ENCODE results near the gene PSMD3.

Gene PSMD3

GRCh38 chr17:40018211-40019121 is 37.9 kb downstream of the PSMD3 start:
- H3K27ac ChIP-seq, result no peak overlapping the region
- no peak overlapping the region for H3K4me3 ChIP-seq (IDR thresholded peaks at IDR 0.05; ENCODE audit: insufficient read depth, low read depth, low read length)
- no peak overlapping the region for H3K4me2 ChIP-seq

GRCh38 chr17:40019140-40019991 is 38.8 kb downstream of the PSMD3 start:
- no peaks in the 10 kb centered on the region for H3K36me3 ChIP-seq (ENCODE audit: insufficient read depth)
- no peak overlapping the region for H3K27ac ChIP-seq
- TF ChIP-seq CTCF (conservative IDR thresholded peaks at IDR 0.05; ENCODE audit: low read depth, low read length), result no peak
- no peak overlapping the region for H3K9ac ChIP-seq
- H3K4me2 ChIP-seq, result no peak overlapping the region
- H3K79me2 ChIP-seq (ENCODE audit: insufficient read depth, low read depth), result no peaks in the 10 kb centered on the region
- no peak overlapping the region for H2AFZ ChIP-seq (ENCODE audit: low read depth)
- no peaks in the 10 kb centered on the region for H4K20me1 ChIP-seq (ENCODE audit: insufficient read depth)
- no peaks in the 10 kb centered on the region for H3K27me3 ChIP-seq (ENCODE audit: insufficient read depth, low read depth)
- H3K4me3 ChIP-seq (IDR thresholded peaks at IDR 0.05; ENCODE audit: insufficient read depth, low read depth, low read length), result no peak overlapping the region
- H3K4me1 ChIP-seq (ENCODE audit: low read depth, poor library complexity, severe bottlenecking), result no peaks in the 10 kb centered on the region

More at GRCh38 chr17:40018211-40019121, 37.9 kb downstream of the PSMD3 start:
- no peak overlapping the region for H2AFZ ChIP-seq (ENCODE audit: low read depth)
- H3K27me3 ChIP-seq (ENCODE audit: insufficient read depth, low read depth), result no peaks in the 10 kb centered on the region
- no peak overlapping the region for H3K9ac ChIP-seq
- H3K4me1 ChIP-seq (ENCODE audit: low read depth, poor library complexity, severe bottlenecking), result peaks cover 2% of the 10 kb centered on the region
- no peak for TF ChIP-seq CTCF (conservative IDR thresholded peaks at IDR 0.05; ENCODE audit: low read depth, low read length)
- H4K20me1 ChIP-seq (ENCODE audit: insufficient read depth), result no peaks in the 10 kb centered on the region
- H3K36me3 ChIP-seq (ENCODE audit: insufficient read depth), result no peaks in the 10 kb centered on the region
- no peaks in the 10 kb centered on the region for H3K79me2 ChIP-seq (ENCODE audit: insufficient read depth, low read depth)

GRCh38 chr17:40020146-40020545 is 39.5 kb downstream of the PSMD3 start:
- no peaks in the 10 kb centered on the region for H3K79me2 ChIP-seq (ENCODE audit: insufficient read depth, low read depth)
- H2AFZ ChIP-seq (ENCODE audit: low read depth), result no peak overlapping the region
- no peaks in the 10 kb centered on the region for H4K20me1 ChIP-seq (ENCODE audit: insufficient read depth)
- no peaks in the 10 kb centered on the region for H3K4me1 ChIP-seq (ENCODE audit: low read depth, poor library complexity, severe bottlenecking)
- no peaks in the 10 kb centered on the region for H3K36me3 ChIP-seq (ENCODE audit: insufficient read depth)
- no peak overlapping the region for H3K4me2 ChIP-seq
- no peak for TF ChIP-seq CTCF (conservative IDR thresholded peaks at IDR 0.05; ENCODE audit: low read depth, low read length)
- H3K4me3 ChIP-seq (IDR thresholded peaks at IDR 0.05; ENCODE audit: insufficient read depth, low read depth, low read length), result no peak overlapping the region
- H3K9ac ChIP-seq, result no peak overlapping the region
- H3K27me3 ChIP-seq (ENCODE audit: insufficient read depth, low read depth), result no peaks in the 10 kb centered on the region
- no peak overlapping the region for H3K27ac ChIP-seq

- H3K79me2 ChIP-seq (ENCODE audit: insufficient read depth, low read depth), result no peaks in the 10 kb centered on the region
- H4K20me1 ChIP-seq (ENCODE audit: insufficient read depth), result no peaks in the 10 kb centered on the region
- H3K4me3 ChIP-seq (IDR thresholded peaks at IDR 0.05; ENCODE audit: insufficient read depth, low read depth, low read length), result no peak overlapping the region
- no peak for TF ChIP-seq CTCF (conservative IDR thresholded peaks at IDR 0.05; ENCODE audit: low read depth, low read length)
- peaks cover under 1% of the 10 kb centered on the region for H3K4me1 ChIP-seq (ENCODE audit: low read depth, poor library complexity, severe bottlenecking)
- H3K27ac ChIP-seq, result no peak overlapping the region
- no peak overlapping the region for H3K4me2 ChIP-seq
- no peaks in the 10 kb centered on the region for H3K36me3 ChIP-seq (ENCODE audit: insufficient read depth)
- H3K9ac ChIP-seq, result no peak overlapping the region
- no peaks in the 10 kb centered on the region for H3K27me3 ChIP-seq (ENCODE audit: insufficient read depth, low read depth)
- no peak overlapping the region for H2AFZ ChIP-seq (ENCODE audit: low read depth)
Measured at GRCh38 chr17:40021451-40021971, 40.9 kb downstream of the PSMD3 start.
